ENCODE data around the gene RNASE8.

DNA sequence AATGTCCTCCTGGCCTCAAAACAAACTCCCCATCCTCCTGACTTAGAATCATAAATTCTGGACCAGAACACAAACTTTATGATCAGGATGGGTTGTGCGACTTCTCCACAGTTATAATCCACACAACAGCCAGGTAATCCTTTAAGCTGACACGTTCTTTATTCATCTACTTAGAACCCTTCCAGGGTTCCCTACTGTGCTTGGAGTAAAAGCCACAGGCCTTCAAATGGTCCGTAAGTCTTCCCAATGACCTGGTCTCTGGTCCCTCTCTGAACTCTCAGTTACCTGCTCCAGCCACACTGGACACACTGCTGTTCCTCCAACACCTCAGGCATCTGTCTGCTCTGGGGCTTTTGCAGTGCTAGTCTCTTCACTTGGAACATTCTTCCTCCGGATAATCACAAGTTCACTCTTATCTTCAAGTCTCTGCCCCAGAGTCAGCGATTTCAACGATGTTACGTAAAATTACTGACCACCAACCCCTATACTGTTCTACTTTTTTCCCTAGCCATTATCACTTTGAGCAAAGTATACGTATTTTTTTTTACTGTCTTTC, 17.2 kb upstream of the RNASE8 start:
- TF ChIP-seq CTCF (IDR thresholded peaks at IDR 0.05), result peak; percentile 41
- TF ChIP-seq POLR2AphosphoS5 (IDR thresholded peaks at IDR 0.05; ENCODE audit: low read depth, low read length), result no peak
- TF ChIP-seq REST (IDR thresholded peaks at IDR 0.05; ENCODE audit: insufficient read depth in 1 of 2, low read depth in 2 of 2, low read length in 1 of 2), result no peak
- no peak for TF ChIP-seq SIN3A (IDR thresholded peaks at IDR 0.05; ENCODE audit: borderline replicate concordance, insufficient read depth, low read depth, low read length)

Data from Panc1 (cell line).